ENCODE data around the gene POU3F2.

- no peak for TF ChIP-seq CTCF (conservative IDR thresholded peaks at IDR 0.05; ENCODE audit: low read depth, low read length)
- TF ChIP-seq EZH2 (IDR thresholded peaks at IDR 0.05; ENCODE audit: low read length, unreplicated experiment) = no peak
- no peak for TF ChIP-seq EZH2phosphoT487 (IDR thresholded peaks at IDR 0.05; ENCODE audit: borderline replicate concordance, low read length)
Observed at GRCh38 chr6:98847779-98848538, 13.6 kb downstream of the POU3F2 start.

Data from PC-3 (cell line).